Caco-2 (cell line): Measurements from ENCODE around the gene SPTY2D1. TPM values are rescaled to one million over a fixed set of nuclear protein-coding genes. Genes with fewer than 3 reads are reported as not detected.

ENCODE experiments used
- BruUV-seq: library from RNA; stranded (reverse); fragments of 400-500 nt; replicated peaks from 2 replicates; lab custom pipeline; 2021; lab: Mats Ljungman, UMichigan
- CTCF ChIA-PET: fragments of 300-600 bp; sonication (Branson Sonifier 250); formaldehyde crosslinking; loops from one replicate; lab custom pipeline; 2022; ENCODE audit warnings: antibody characterized with exemption; lab: Charles Lee
- POLR2A ChIA-PET: fragments of 300-600 bp; sonication (Branson Sonifier 250); formaldehyde crosslinking; loops from one replicate; lab custom pipeline; 2022; ENCODE audit warnings: antibody characterized with exemption; lab: Charles Lee
- DNase-seq, 2 experiments: peaks; one replicate each; pipeline versions ENCODE4 v3.0.0 to v3.0.0-alpha.2; 2020 to 2022
- H3K27me3 ChIP-seq: replicated peaks from 2 replicates; pipeline ENCODE4 v1.6.0; 2011; ENCODE audit warnings: low read length; ENCODE audit not compliant: control insufficient read depth, insufficient read depth
- H3K36me3 ChIP-seq: 2 replicates; pipeline ENCODE4 v1.5.1; 2011; ENCODE audit warnings: low read length; ENCODE audit not compliant: control insufficient read depth, insufficient read depth
- H3K4me1 ChIP-seq: fragments of 250-450 bp; sonication (Bioruptor Pico); 2 replicates; pipeline ENCODE4 v1.5.1; 2020; ENCODE audit warnings: mild to moderate bottlenecking
- H3K4me3 ChIP-seq: 2 replicates; pipeline ENCODE4 v1.5.1; 2011; ENCODE audit warnings: low read depth, mild to moderate bottlenecking, control low read depth, low read length
- H3K9me3 ChIP-seq: fragments of 250-450 bp; sonication (Bioruptor Pico); 2 replicates; pipeline ENCODE4 v1.5.1; 2020; ENCODE audit warnings: mild to moderate bottlenecking, moderate library complexity
- H3K27ac Mint-ChIP-seq: one replicate; pipeline ENCODE4 v1.8.0; 2022; ENCODE audit warnings: mixed read lengths; ENCODE audit not compliant: unreplicated experiment
- H3K27me3 Mint-ChIP-seq: one replicate; pipeline ENCODE4 v1.8.0; 2022; ENCODE audit warnings: mixed read lengths; ENCODE audit not compliant: insufficient read depth, unreplicated experiment
- H3K36me3 Mint-ChIP-seq: one replicate; pipeline ENCODE4 v1.8.0; 2022; ENCODE audit warnings: mild to moderate bottlenecking, mixed read lengths; ENCODE audit not compliant: insufficient read depth, unreplicated experiment
- H3K4me1 Mint-ChIP-seq: one replicate; pipeline ENCODE4 v1.8.0; 2022; ENCODE audit warnings: low read depth, mixed read lengths; ENCODE audit not compliant: unreplicated experiment
- H3K4me3 Mint-ChIP-seq: one replicate; pipeline ENCODE4 v1.8.0; 2022; ENCODE audit warnings: mild to moderate bottlenecking, moderate library complexity, mixed read lengths; ENCODE audit not compliant: unreplicated experiment
- H3K9me3 Mint-ChIP-seq: one replicate; pipeline ENCODE4 v1.8.0; 2022; ENCODE audit warnings: mixed read lengths; ENCODE audit not compliant: unreplicated experiment
- CTCF ChIP-seq, 2 experiments: fragments of 200-600 bp in 1 of 2; IDR thresholded peaks; 1 replicate in 1 of 2; 2 replicates in 1 of 2; pipeline versions ENCODE4 v1.5.1 to v1.8.0; 2011 to 2022; ENCODE audit warnings: antibody characterized with exemption in 1 of 2, control low read depth in 1 of 2, inconsistent platforms in 1 of 2, low read depth in 1 of 2, low read length in 1 of 2, mild to moderate bottlenecking in 1 of 2, moderate library complexity in 1 of 2; ENCODE audit not compliant: insufficient read depth in 1 of 2, severe bottlenecking in 1 of 2, unreplicated experiment in 1 of 2
- intact Hi-C: fragments of 100-400 bp; cut with micrococcal nuclease; formaldehyde crosslinking; loops from one replicate; pipeline ENCODE4 v1.10.0; 2022; ENCODE audit not compliant: unreplicated experiment
- total RNA-seq: library from RNA; stranded (reverse); gene quantifications from 2 replicates; pipeline ENCODE4 v1.2.3, GENCODE V29; 2022

Gene SPTY2D1
- total RNA-seq, 1 experiment from 2014 or later: 24.6 TPM

DNA sequence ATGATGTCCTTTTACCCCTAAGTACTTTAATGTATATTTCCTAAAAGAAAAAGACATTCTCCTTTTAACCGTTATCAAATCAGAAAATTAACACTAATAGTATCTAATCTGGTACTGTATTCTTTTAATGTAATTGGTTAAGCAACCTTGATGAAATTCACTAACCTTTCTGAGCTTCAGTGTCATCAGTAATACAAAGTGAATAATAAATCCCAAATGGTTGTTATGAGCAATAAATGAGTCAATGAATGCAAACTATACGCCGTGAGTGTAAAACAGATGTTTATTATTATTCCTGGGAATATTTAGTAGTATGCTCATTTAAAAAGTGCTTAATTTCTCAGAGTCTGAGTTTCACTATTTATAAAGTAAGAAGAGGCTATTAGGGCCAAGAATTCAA, 67.1 kb downstream of the SPTY2D1 start:
- no peaks in the 10 kb centered on the region for H3K27me3 ChIP-seq
- Mint-ChIP-seq H3K27ac (no peak overlapping the region), H3K9me3 (no peaks in the 10 kb centered on the region), H3K36me3 (peaks cover 13% of the 10 kb centered on the region), H3K4me3 (no peak overlapping the region), H3K4me1 (no peaks in the 10 kb centered on the region), H3K27me3 (no peaks in the 10 kb centered on the region)
- intact Hi-C loops: no loop called here
- no TSS peak for BruUV-seq
- H3K4me1 ChIP-seq: no peaks in the 10 kb centered on the region
- ChIA-PET CTCF (no interaction called here), POLR2A (no interaction called here)
- H3K4me3 ChIP-seq: no peak overlapping the region
- no peak for DNase-seq
- TF ChIP-seq CTCF (IDR thresholded peaks at IDR 0.05; ENCODE audit: insufficient read depth in 1 of 2, low read depth in 1 of 2, low read length in 1 of 2, severe bottlenecking in 1 of 2, unreplicated experiment in 1 of 2): no peak
- no peaks in the 10 kb centered on the region for H3K9me3 ChIP-seq
- no peaks in the 10 kb centered on the region for H3K36me3 ChIP-seq

DNA sequence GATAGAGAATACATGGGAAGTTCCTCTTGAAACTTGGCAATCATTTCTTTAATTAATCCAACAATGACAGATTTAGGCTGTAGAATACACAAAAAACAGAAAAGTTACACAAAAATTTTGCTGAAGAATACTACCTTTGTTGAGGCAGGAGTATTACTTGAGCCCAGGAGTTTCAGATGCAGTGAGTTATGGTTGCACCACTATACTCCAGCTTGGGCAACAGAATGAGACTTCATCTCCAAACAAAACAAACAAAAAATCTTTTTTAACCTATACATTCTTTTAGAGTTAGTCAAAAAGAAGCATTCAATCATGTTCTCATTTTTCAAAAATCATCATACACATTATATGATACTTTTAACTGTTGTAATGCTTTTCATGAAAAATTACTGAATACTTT, 67.7 kb downstream of the SPTY2D1 start:
- Histone ChIP-seq H3K4me3 (no peak overlapping the region), H3K9me3 (no peaks in the 10 kb centered on the region), H3K4me1 (no peaks in the 10 kb centered on the region), H3K36me3 (no peaks in the 10 kb centered on the region), H3K27me3 (no peaks in the 10 kb centered on the region)
- intact Hi-C loops: no loop called here
- no TSS peak for BruUV-seq
- H3K36me3 Mint-ChIP-seq: peaks cover 14% of the 10 kb centered on the region
- no peak overlapping the region for H3K27ac Mint-ChIP-seq
- CTCF ChIA-PET: no interaction called here
- DNase-seq: no peak
- H3K27me3 Mint-ChIP-seq: no peaks in the 10 kb centered on the region
- H3K9me3 Mint-ChIP-seq: no peaks in the 10 kb centered on the region
- H3K4me3 Mint-ChIP-seq: no peak overlapping the region
- POLR2A ChIA-PET: no interaction called here
- no peak for TF ChIP-seq CTCF (IDR thresholded peaks at IDR 0.05; ENCODE audit: insufficient read depth in 1 of 2, low read depth in 1 of 2, low read length in 1 of 2, severe bottlenecking in 1 of 2, unreplicated experiment in 1 of 2)
- no peaks in the 10 kb centered on the region for H3K4me1 Mint-ChIP-seq

- H3K27me3 ChIP-seq: no peaks in the 10 kb centered on the region
- H3K9me3 Mint-ChIP-seq: no peaks in the 10 kb centered on the region
- ChIA-PET POLR2A (no interaction called here), CTCF (no interaction called here)
- no peaks in the 10 kb centered on the region for H3K27me3 Mint-ChIP-seq
- no peaks in the 10 kb centered on the region for H3K4me1 ChIP-seq
- no peaks in the 10 kb centered on the region for H3K36me3 ChIP-seq
- intact Hi-C loops: no loop called here
- DNase-seq: no peak
- H3K4me3 ChIP-seq: no peak overlapping the region
- peaks cover 12% of the 10 kb centered on the region for H3K36me3 Mint-ChIP-seq
- no peaks in the 10 kb centered on the region for H3K4me1 Mint-ChIP-seq
- no TSS peak for BruUV-seq
- H3K4me3 Mint-ChIP-seq: no peak overlapping the region
- no peaks in the 10 kb centered on the region for H3K9me3 ChIP-seq
- TF ChIP-seq CTCF (IDR thresholded peaks at IDR 0.05; ENCODE audit: insufficient read depth in 1 of 2, low read depth in 1 of 2, low read length in 1 of 2, severe bottlenecking in 1 of 2, unreplicated experiment in 1 of 2): no peak
- H3K27ac Mint-ChIP-seq: no peak overlapping the region
Observed at GRCh38 chr11:18564149-18564548, 70.0 kb downstream of the SPTY2D1 start.
